Measurements from ENCODE around the gene BRD3OS.

BRD3OS gene

GRCh38 chr9:134064711-134065110 is 39.4 kb downstream of the BRD3OS start:
- Histone ChIP-seq H3K4me3 (ENCODE audit: control insufficient read depth in 1 of 7, extremely low read depth in 1 of 7, insufficient read depth in 4 of 7, low read depth in 2 of 7, low read length in 6 of 7) (peak overlapping the region in 1 of 7 experiments; percentile 92), H3K36me3 (ENCODE audit: control insufficient read depth in 4 of 4, insufficient read depth in 4 of 4, low read length in 3 of 4) (peaks cover 0 to 11% (median 1%) of the 10 kb centered on the region in 4 experiments), H3K27ac (ENCODE audit: insufficient read depth in 1 of 2, low read depth in 1 of 2, low read length in 2 of 2, poor library complexity in 1 of 2, severe bottlenecking in 2 of 2) (no peak overlapping the region), H3K4me1 (ENCODE audit: control extremely low read depth in 1 of 4, control insufficient read depth in 4 of 4, insufficient read depth in 4 of 4, low read length in 3 of 4) (peaks cover 3 to 72% (median 70%) of the 10 kb centered on the region in 4 experiments), H3K27me3 (replicated peaks in 2 of 5; ENCODE audit: control insufficient read depth in 4 of 5, insufficient read depth in 5 of 5, low read length in 4 of 5) (peaks cover 0 to under 1% (median 0%) of the 10 kb centered on the region in 5 experiments), H3K9me3 (ENCODE audit: control extremely low read depth in 1 of 5, control insufficient read depth in 4 of 5, insufficient read depth in 2 of 5, low read depth in 1 of 5, low read length in 4 of 5) (no peaks in the 10 kb centered on the region)
- WGBS (ENCODE audit: insufficient coverage) = 95% methylated on average over 7 of the region's 7 CpGs
- DNase-seq = no peak
- POLR2A ChIA-PET = no interaction called here
- CTCF ChIA-PET = interaction anchor here (1.6 kb wide), 1 partner anchor 18 kb away, joined by 5 read pairs; no protein-coding TSS in a partner anchor

- Histone ChIP-seq H3K4me1 (ENCODE audit: control extremely low read depth in 1 of 4, control insufficient read depth in 4 of 4, insufficient read depth in 4 of 4, low read length in 3 of 4) (peaks cover 3 to 68% (median 62%) of the 10 kb centered on the region in 4 experiments), H3K36me3 (ENCODE audit: control insufficient read depth in 4 of 4, insufficient read depth in 4 of 4, low read length in 3 of 4) (peaks cover 0 to 11% (median 1%) of the 10 kb centered on the region in 4 experiments), H3K4me3 (ENCODE audit: control insufficient read depth in 1 of 7, extremely low read depth in 1 of 7, insufficient read depth in 4 of 7, low read depth in 2 of 7, low read length in 6 of 7) (peak overlapping the region; percentile 17 to 92 (median 83)), H3K27ac (ENCODE audit: insufficient read depth in 1 of 2, low read depth in 1 of 2, low read length in 2 of 2, poor library complexity in 1 of 2, severe bottlenecking in 2 of 2) (peak overlapping the region in 1 of 2 experiments; percentile 87), H3K27me3 (replicated peaks in 2 of 5; ENCODE audit: control insufficient read depth in 4 of 5, insufficient read depth in 5 of 5, low read length in 4 of 5) (peaks cover 0 to 5% (median 0%) of the 10 kb centered on the region in 5 experiments), H3K9me3 (ENCODE audit: control extremely low read depth in 1 of 5, control insufficient read depth in 4 of 5, insufficient read depth in 2 of 5, low read depth in 1 of 5, low read length in 4 of 5) (no peaks in the 10 kb centered on the region)
- 5% methylated on average over 23 of the region's 28 CpGs for WGBS (ENCODE audit: insufficient coverage)
- DNase-seq = peak in 2 of 3 donors; percentile 68 to 74
- ChIA-PET CTCF (no interaction called here), POLR2A (no interaction called here)
Measured at GRCh38 chr9:134065612-134066419, 40.5 kb downstream of the BRD3OS start.

GRCh38 chr9:134066526-134066912 is 41.2 kb downstream of the BRD3OS start:
- no peaks in the 10 kb centered on the region for H3K9me3 ChIP-seq (ENCODE audit: control extremely low read depth in 1 of 5, control insufficient read depth in 4 of 5, insufficient read depth in 2 of 5, low read depth in 1 of 5, low read length in 4 of 5)
- peak overlapping the region; percentile 68 to 92 (median 83) for H3K4me3 ChIP-seq (ENCODE audit: control insufficient read depth in 1 of 7, extremely low read depth in 1 of 7, insufficient read depth in 4 of 7, low read depth in 2 of 7, low read length in 6 of 7)
- peak in 2 of 3 donors; percentile 28 to 41 for DNase-seq
- H3K36me3 ChIP-seq (ENCODE audit: control insufficient read depth in 4 of 4, insufficient read depth in 4 of 4, low read length in 3 of 4) = peaks cover 0 to 11% (median 1%) of the 10 kb centered on the region in 4 experiments
- H3K4me1 ChIP-seq (ENCODE audit: control extremely low read depth in 1 of 4, control insufficient read depth in 4 of 4, insufficient read depth in 4 of 4, low read length in 3 of 4) = peaks cover 3 to 61% (median 55%) of the 10 kb centered on the region in 4 experiments
- ChIA-PET CTCF (no interaction called here), POLR2A (no interaction called here)
- peak overlapping the region; percentile 68 to 87 for H3K27ac ChIP-seq (ENCODE audit: insufficient read depth in 1 of 2, low read depth in 1 of 2, low read length in 2 of 2, poor library complexity in 1 of 2, severe bottlenecking in 2 of 2)
- WGBS (ENCODE audit: insufficient coverage) = 0% methylated on average over 2 of the region's 9 CpGs
- H3K27me3 ChIP-seq (replicated peaks in 2 of 5; ENCODE audit: control insufficient read depth in 4 of 5, insufficient read depth in 5 of 5, low read length in 4 of 5) = peaks cover 0 to 5% (median 0%) of the 10 kb centered on the region in 5 experiments

GRCh38 chr9:134066913-134067851 is 41.9 kb downstream of the BRD3OS start:
- ChIA-PET POLR2A (no interaction called here), CTCF (no interaction called here)
- WGBS (ENCODE audit: insufficient coverage) = under 1% methylated on average over 111 of the region's 126 CpGs

GRCh38 chr9:134067904-134068743 is 42.8 kb downstream of the BRD3OS start, which contains the start of gene BRD3:
Gene BRD3, minus strand, starts transcription at chr9:134068026. Its CDS starts 14,549 bp downstream, at chr9:134053477.
- peaks cover 0 to 11% (median under 1%) of the 10 kb centered on the region in 4 experiments for H3K36me3 ChIP-seq (ENCODE audit: control insufficient read depth in 4 of 4, insufficient read depth in 4 of 4, low read length in 3 of 4)
- ChIA-PET CTCF (no interaction called here), POLR2A (no interaction called here)
- peak within 1 kb of the TSS; percentile 71 to 92 (median 83) for H3K4me3 ChIP-seq (ENCODE audit: control insufficient read depth in 1 of 7, extremely low read depth in 1 of 7, insufficient read depth in 4 of 7, low read depth in 2 of 7, low read length in 6 of 7)
- H3K9me3 ChIP-seq (ENCODE audit: control extremely low read depth in 1 of 5, control insufficient read depth in 4 of 5, insufficient read depth in 2 of 5, low read depth in 1 of 5, low read length in 4 of 5) = no peaks in the 10 kb centered on the region
- H3K27ac ChIP-seq (ENCODE audit: insufficient read depth in 1 of 2, low read depth in 1 of 2, low read length in 2 of 2, poor library complexity in 1 of 2, severe bottlenecking in 2 of 2) = peak within 1 kb of the TSS; percentile 68 to 87
- peaks cover 0 to 5% (median 0%) of the 10 kb centered on the region in 5 experiments for H3K27me3 ChIP-seq (replicated peaks in 2 of 5; ENCODE audit: control insufficient read depth in 4 of 5, insufficient read depth in 5 of 5, low read length in 4 of 5)
- peak; percentile 87 to 94 (median 93) for DNase-seq
- 0% methylated on average over 41 of the region's 131 CpGs for WGBS (ENCODE audit: insufficient coverage)
- H3K4me1 ChIP-seq (ENCODE audit: control extremely low read depth in 1 of 4, control insufficient read depth in 4 of 4, insufficient read depth in 4 of 4, low read length in 3 of 4) = peaks cover 3 to 45% (median 39%) of the 10 kb centered on the region in 4 experiments

More at GRCh38 chr9:134066913-134067851, 41.9 kb downstream of the BRD3OS start:
- no peaks in the 10 kb centered on the region for H3K9me3 ChIP-seq (ENCODE audit: control extremely low read depth in 1 of 5, control insufficient read depth in 4 of 5, insufficient read depth in 2 of 5, low read depth in 1 of 5, low read length in 4 of 5)
- H3K36me3 ChIP-seq (ENCODE audit: control insufficient read depth in 4 of 4, insufficient read depth in 4 of 4, low read length in 3 of 4) = peaks cover 0 to 11% (median 1%) of the 10 kb centered on the region in 4 experiments
- H3K4me3 ChIP-seq (ENCODE audit: control insufficient read depth in 1 of 7, extremely low read depth in 1 of 7, insufficient read depth in 4 of 7, low read depth in 2 of 7, low read length in 6 of 7) = peak overlapping the region; percentile 68 to 92 (median 83)
- peaks cover 3 to 55% (median 48%) of the 10 kb centered on the region in 4 experiments for H3K4me1 ChIP-seq (ENCODE audit: control extremely low read depth in 1 of 4, control insufficient read depth in 4 of 4, insufficient read depth in 4 of 4, low read length in 3 of 4)
- DNase-seq = peak; percentile 47 to 69 (median 67)
- peaks cover 0 to 5% (median 0%) of the 10 kb centered on the region in 5 experiments for H3K27me3 ChIP-seq (replicated peaks in 2 of 5; ENCODE audit: control insufficient read depth in 4 of 5, insufficient read depth in 5 of 5, low read length in 4 of 5)
- H3K27ac ChIP-seq (ENCODE audit: insufficient read depth in 1 of 2, low read depth in 1 of 2, low read length in 2 of 2, poor library complexity in 1 of 2, severe bottlenecking in 2 of 2) = peak overlapping the region; percentile 68 to 87

GRCh38 chr9:134068744-134069479 is 43.6 kb downstream of the BRD3OS start:
- no peaks in the 10 kb centered on the region for H3K9me3 ChIP-seq (ENCODE audit: control extremely low read depth in 1 of 5, control insufficient read depth in 4 of 5, insufficient read depth in 2 of 5, low read depth in 1 of 5, low read length in 4 of 5)
- 39% methylated on average over 20 of the region's 31 CpGs for WGBS (ENCODE audit: insufficient coverage)
- peaks cover 0 to 5% (median 0%) of the 10 kb centered on the region in 5 experiments for H3K27me3 ChIP-seq (replicated peaks in 2 of 5; ENCODE audit: control insufficient read depth in 4 of 5, insufficient read depth in 5 of 5, low read length in 4 of 5)
- DNase-seq = peak in 2 of 3 donors; percentile 86 to 87
- peaks cover 3 to 42% (median 35%) of the 10 kb centered on the region in 4 experiments for H3K4me1 ChIP-seq (ENCODE audit: control extremely low read depth in 1 of 4, control insufficient read depth in 4 of 4, insufficient read depth in 4 of 4, low read length in 3 of 4)
- ChIA-PET POLR2A (no interaction called here), CTCF (no interaction called here)
- H3K27ac ChIP-seq (ENCODE audit: insufficient read depth in 1 of 2, low read depth in 1 of 2, low read length in 2 of 2, poor library complexity in 1 of 2, severe bottlenecking in 2 of 2) = peak overlapping the region; percentile 54 to 77
- H3K36me3 ChIP-seq (ENCODE audit: control insufficient read depth in 4 of 4, insufficient read depth in 4 of 4, low read length in 3 of 4) = peaks cover 0 to 4% (median 0%) of the 10 kb centered on the region in 4 experiments
- peak overlapping the region; percentile 68 to 88 (median 75) for H3K4me3 ChIP-seq (ENCODE audit: control insufficient read depth in 1 of 7, extremely low read depth in 1 of 7, insufficient read depth in 4 of 7, low read depth in 2 of 7, low read length in 6 of 7)
